Endothelial cell of umbilical vein (primary cell): ENCODE measurements around the gene GPBP1L1. TPM values are rescaled to one million over a fixed set of nuclear protein-coding genes. Genes with fewer than 3 reads are reported as not detected.

Experiments used
- BruUV-seq: library from RNA; stranded (reverse); fragments of 400-500 nt; replicated peaks from 2 replicates; lab custom pipeline; 2021; lab: Mats Ljungman, UMichigan
- CTCF ChIA-PET: fragments of 300-600, 350-600 bp; sonication (Branson Sonifier 250); formaldehyde crosslinking; loops from one replicate; lab custom pipeline; 2021; ENCODE audit warnings: antibody characterized with exemption, inconsistent platforms; lab: Charles Lee
- POLR2A ChIA-PET: fragments of 300-600, 350-600 bp; sonication (Branson Sonifier 250); formaldehyde crosslinking; loops from one replicate; lab custom pipeline; 2021; ENCODE audit warnings: antibody characterized with exemption, inconsistent platforms; lab: Charles Lee
- DNase-seq: peaks from one replicate; pipeline ENCODE4 v3.0.0-alpha.2; 2011; ENCODE audit warnings: low read depth, low spot score
- FAIRE-seq: peaks from 2 replicates; lab custom pipeline; 2011; peaks lifted over from hg19 to GRCh38; lab: Jason Lieb, UNC
- H2AFZ ChIP-seq: 2 replicates; pipeline ENCODE4 v1.6.0; 2012; ENCODE audit warnings: low read depth, low read length, control low read depth, inconsistent platforms
- H3K27ac ChIP-seq: 2 replicates; pipeline ENCODE4 v1.5.1; 2011; ENCODE audit warnings: low read depth, mild to moderate bottlenecking, control low read depth, low read length, moderate library complexity; ENCODE audit not compliant: insufficient read depth
- H3K27me3 ChIP-seq, 2 experiments: 2 replicates each; pipeline versions ENCODE4 v1.6.0 to v1.6.1; 2011; ENCODE audit warnings: low read length in 2 of 2, mixed read lengths in 1 of 2; ENCODE audit not compliant: control insufficient read depth in 2 of 2, insufficient read depth in 2 of 2
- H3K36me3 ChIP-seq, 2 experiments: 2 replicates in 1 of 2; 3 replicates in 1 of 2; pipeline ENCODE4 v1.5.1; 2011; ENCODE audit warnings: low read length in 2 of 2, mild to moderate bottlenecking in 1 of 2, moderate library complexity in 1 of 2; ENCODE audit not compliant: control insufficient read depth in 2 of 2, insufficient read depth in 2 of 2; ENCODE audit errors: extremely low read depth in 1 of 2
- H3K4me1 ChIP-seq: 3 replicates; pipeline ENCODE4 v1.5.1; 2011; ENCODE audit warnings: mild to moderate bottlenecking, low read length; ENCODE audit not compliant: control insufficient read depth, insufficient read depth; ENCODE audit errors: extremely low read depth
- H3K4me2 ChIP-seq: 2 replicates; pipeline ENCODE4 v1.6.1; 2011; ENCODE audit warnings: low read length, control low read depth, mixed read lengths; ENCODE audit not compliant: insufficient read depth
- H3K4me3 ChIP-seq, 3 experiments: fragments of 200-600 bp in 1 of 3; sonication (generic), shearing (Covaris generic) in 1 of 3; replicated peaks in 1 of 3; 2 replicates each; pipeline ENCODE4 v1.5.1; 2011 to 2016; ENCODE audit warnings: control low read depth in 3 of 3, low read length in 3 of 3, mild to moderate bottlenecking in 2 of 3, inconsistent platforms in 1 of 3, low read depth in 1 of 3, moderate library complexity in 1 of 3; ENCODE audit not compliant: insufficient read depth in 1 of 3
- H3K79me2 ChIP-seq: 2 replicates; pipeline ENCODE4 v1.6.0; 2012; ENCODE audit warnings: low read length, inconsistent platforms; ENCODE audit not compliant: control insufficient read depth, insufficient read depth
- H3K9ac ChIP-seq: replicated peaks from 2 replicates; pipeline ENCODE3; 2011; ENCODE audit warnings: low read length, control low read depth; ENCODE audit not compliant: insufficient read depth; ENCODE audit errors: extremely low read depth
- H3K9me1 ChIP-seq: replicated peaks from 3 replicates; pipeline ENCODE4 v1.6.0; 2011; ENCODE audit warnings: mild to moderate bottlenecking, low read length; ENCODE audit not compliant: control insufficient read depth, insufficient read depth; ENCODE audit errors: extremely low read depth
- H3K9me3 ChIP-seq: replicated peaks from 2 replicates; pipeline ENCODE4 v1.5.1; 2012; ENCODE audit warnings: low read length, inconsistent platforms; ENCODE audit not compliant: control insufficient read depth, insufficient read depth
- H4K20me1 ChIP-seq: replicated peaks from 2 replicates; pipeline ENCODE3; 2011; ENCODE audit warnings: mild to moderate bottlenecking, low read length; ENCODE audit not compliant: control insufficient read depth, insufficient read depth; ENCODE audit errors: extremely low read depth
- CTCF ChIP-seq, 2 donors: IDR thresholded peaks; 1 replicate in 1 of 2; 2 replicates in 1 of 2; pipeline ENCODE4 v1.5.1; 2011; ENCODE audit warnings: low read length in 2 of 2, mild to moderate bottlenecking in 2 of 2, moderate library complexity in 2 of 2, control low read depth in 1 of 2, inconsistent platforms in 1 of 2, low read depth in 1 of 2; ENCODE audit not compliant: insufficient read depth in 1 of 2; ENCODE audit errors: extremely low read depth in 1 of 2
- EZH2 ChIP-seq: IDR thresholded peaks from 2 replicates; pipeline ENCODE4 v1.6.1; 2012; ENCODE audit warnings: borderline replicate concordance, low read depth, mild to moderate bottlenecking, moderate library complexity, low read length, inconsistent platforms; ENCODE audit not compliant: severe bottlenecking
- FOS ChIP-seq: IDR thresholded peaks from 2 replicates; pipeline ENCODE4 v1.6.1; 2011; ENCODE audit warnings: mild to moderate bottlenecking, low read length, moderate library complexity, borderline replicate concordance; ENCODE audit not compliant: insufficient read depth
- GATA2 ChIP-seq: IDR thresholded peaks from 2 replicates; pipeline ENCODE4 v1.7.0; 2011; ENCODE audit warnings: low read depth, mild to moderate bottlenecking, moderate library complexity, mixed read lengths, low read length; ENCODE audit not compliant: insufficient read length, insufficient read depth
- JUN ChIP-seq: IDR thresholded peaks from 2 replicates; pipeline ENCODE4 v1.6.1; 2011; ENCODE audit warnings: borderline replicate concordance, low read depth; ENCODE audit not compliant: insufficient read length, insufficient read depth
- MYC ChIP-seq: IDR thresholded peaks from one replicate; pipeline ENCODE4 v1.6.1; 2011; ENCODE audit warnings: mild to moderate bottlenecking, low read depth, low read length
- POLR2A ChIP-seq: IDR thresholded peaks from 2 replicates; pipeline ENCODE4 v1.6.1; 2012; ENCODE audit warnings: low read depth, mild to moderate bottlenecking, control low read depth, low read length
- POLR2AphosphoS5 ChIP-seq: IDR thresholded peaks from 2 replicates; pipeline ENCODE4 v1.6.1; 2012; ENCODE audit warnings: low read depth, mild to moderate bottlenecking, control low read depth, low read length, moderate library complexity; ENCODE audit not compliant: insufficient read depth
- dilution Hi-C: fragments of 300-500 bp; cut with MboI; formaldehyde crosslinking; loops from one replicate; pipeline ENCODE4 v1.15.0; 2019; ENCODE audit warnings: low sequenced_read_pairs; ENCODE audit not compliant: extremely low pct_ligation_motif_present
- intact Hi-C: fragments of 100-400 bp; cut with micrococcal nuclease; formaldehyde crosslinking; loops from one replicate; pipeline ENCODE4 v1.10.0; 2022
- polyA plus RNA-seq, 4 experiments: library from polyadenylated mRNA; depleted of rRNA in 3 of 4; stranded (reverse) in 3 of 4; unstranded in 1 of 4; fragments of >200 nt; gene quantifications; 2 replicates each; pipeline versions ENCODE4 v1.2.1 to v1.2.3, GENCODE V29; 2011 to 2012; ENCODE audit warnings: missing spikeins in 1 of 4
- total RNA-seq: library from RNA; stranded (reverse); gene quantifications from 2 replicates; pipeline ENCODE4 v1.2.3, GENCODE V29; 2021
- TF ChIP-seq, protein P1 (sequence below): IDR thresholded peaks from 2 replicates; pipeline ENCODE4 v1.6.1; 2011; ENCODE audit not compliant: insufficient read depth, insufficient read length

GPBP1L1 gene
- total and polyA plus RNA-seq, 2 donors (not counting 3 experiments of a cell fraction or from before 2014, with no cell fraction given) = 35.0 to 89.7 TPM

DNA sequence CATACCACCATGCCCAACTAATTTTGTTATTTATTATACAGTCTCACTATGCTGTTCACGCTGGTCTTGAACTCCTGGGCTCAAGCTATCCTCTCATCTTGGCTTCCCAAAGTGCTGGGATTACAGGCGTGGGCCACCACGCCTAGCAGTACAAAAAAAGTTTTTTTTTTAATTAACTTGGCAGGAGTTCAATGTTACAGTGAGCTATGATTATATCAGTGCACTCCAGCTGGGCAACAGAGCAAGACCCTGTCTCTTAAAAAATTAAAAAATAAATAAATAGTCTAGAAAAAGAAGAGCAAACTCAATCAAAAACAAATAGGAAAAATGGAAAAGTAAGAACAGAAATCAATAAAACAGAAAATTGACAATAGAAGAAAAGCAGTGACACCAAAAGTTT, 27.4 kb upstream of the GPBP1L1 start:
- ChIA-PET CTCF (interaction anchor here (0.5 to 1.1 kb wide), 2 partner anchors 33 to 166 kb away, joined by 3 read pairs; no protein-coding TSS in a partner anchor), POLR2A (no interaction called here)
- TF ChIP-seq MYC (no peak), POLR2AphosphoS5 (no peak), JUN (no peak), CTCF (IDR thresholded peaks at IDR 0.05; ENCODE audit: extremely low read depth in 1 of 2, insufficient read depth in 1 of 2, low read depth in 1 of 2, low read length in 2 of 2) (no peak), EZH2 (no peak), POLR2A (no peak), GATA2 (no peak), FOS (no peak)
- TF ChIP-seq, protein P1, sequence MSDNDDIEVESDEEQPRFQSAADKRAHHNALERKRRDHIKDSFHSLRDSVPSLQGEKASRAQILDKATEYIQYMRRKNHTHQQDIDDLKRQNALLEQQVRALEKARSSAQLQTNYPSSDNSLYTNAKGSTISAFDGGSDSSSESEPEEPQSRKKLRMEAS = no peak
- Histone ChIP-seq H3K79me2 (no peaks in the 10 kb centered on the region), H3K9me3 (no peaks in the 10 kb centered on the region), H3K27ac (no peak overlapping the region), H3K9me1 (no peaks in the 10 kb centered on the region), H3K9ac (no peak overlapping the region), H2AFZ (no peak overlapping the region), H3K4me3 (no peak overlapping the region), H3K36me3 (peaks cover 0 to 2% of the 10 kb centered on the region in 2 experiments), H3K4me1 (no peaks in the 10 kb centered on the region), H3K27me3 (no peaks in the 10 kb centered on the region), H4K20me1 (no peaks in the 10 kb centered on the region), H3K4me2 (no peak overlapping the region)
- FAIRE-seq (no peak), DNase-seq (no peak)
- BruUV-seq = no TSS peak
- dilution Hi-C loops (no loop called here), intact Hi-C loops (no loop called here)
